GM12891 (cell line): ENCODE results near the gene LIG1.

ENCODE experiments used
- DNase-seq: peaks from one replicate; pipeline ENCODE4 v3.0.0; 2011; ENCODE audit warnings: low spot score; ENCODE audit not compliant: insufficient read length
- FAIRE-seq: peaks from 2 replicates; lab custom pipeline; 2011; peaks lifted over from hg19 to GRCh38; lab: Jason Lieb, UNC
- PAX5 ChIP-seq: IDR thresholded peaks from 2 replicates; pipeline ENCODE4 v1.6.1; 2011; ENCODE audit warnings: low read length, moderate library complexity, mild to moderate bottlenecking; ENCODE audit not compliant: insufficient read depth, severe bottlenecking
- POLR2A ChIP-seq: IDR thresholded peaks from 2 replicates; pipeline ENCODE4 v1.6.1; 2011; ENCODE audit warnings: low read depth, low read length, control low read depth
- POLR2AphosphoS5 ChIP-seq: IDR thresholded peaks from 2 replicates; pipeline ENCODE4 v1.6.1; 2011; ENCODE audit warnings: low read depth, low read length, control low read depth
- POU2F2 ChIP-seq: IDR thresholded peaks from 2 replicates; pipeline ENCODE4 v1.6.1; 2011; ENCODE audit warnings: low read depth, mild to moderate bottlenecking, control low read depth, low read length, moderate library complexity
- SPI1 ChIP-seq: IDR thresholded peaks from 2 replicates; pipeline ENCODE4 v1.6.1; 2011; ENCODE audit warnings: low read depth, low read length, control low read depth
- TAF1 ChIP-seq: IDR thresholded peaks from 2 replicates; pipeline ENCODE4 v1.6.1; 2011; ENCODE audit warnings: low read depth, low read length, control low read depth

LIG1 gene

DNA sequence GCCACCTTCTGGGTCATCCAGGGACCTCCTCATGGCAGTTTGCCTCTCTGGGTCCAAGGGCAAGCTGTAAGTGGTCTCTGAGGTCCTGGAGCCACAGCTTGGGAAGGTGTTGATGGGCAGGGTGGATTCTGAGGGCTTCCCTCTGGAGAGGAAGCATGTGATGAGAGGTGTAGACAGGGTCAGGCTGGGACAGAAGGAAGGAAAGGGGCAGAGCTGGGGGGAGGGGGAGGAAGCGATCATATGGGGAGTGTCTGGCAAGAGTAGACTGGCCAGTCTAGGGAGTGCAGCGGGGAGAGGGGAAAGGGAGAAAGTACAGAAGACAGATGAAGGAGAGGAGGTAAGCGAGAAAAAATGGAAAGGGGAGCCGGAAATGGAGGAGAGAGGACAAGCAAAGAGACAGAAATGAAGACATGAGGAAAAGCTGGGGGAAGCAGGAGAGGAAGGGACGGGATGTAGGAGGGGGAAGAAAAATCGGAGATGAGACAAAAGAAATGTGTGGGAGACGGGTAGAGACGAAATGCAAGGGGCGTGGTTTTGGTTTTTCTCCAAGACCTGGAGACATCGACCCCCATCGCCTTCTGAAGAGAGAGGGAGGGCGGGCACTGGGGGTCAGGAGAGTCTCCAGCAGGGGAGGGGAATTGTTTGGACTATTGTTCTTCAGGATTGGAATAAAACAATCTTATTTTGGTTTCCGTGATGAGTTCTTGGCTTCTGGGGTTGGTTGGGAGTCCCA is 27.0 kb upstream of the LIG1 start:
- no peak for DNase-seq
- no peak for TF ChIP-seq SPI1
- TF ChIP-seq POLR2AphosphoS5 = no peak
- TF ChIP-seq POU2F2 = no peak
- no peak for TF ChIP-seq POLR2A
- no peak for TF ChIP-seq PAX5
- TF ChIP-seq TAF1 = no peak
- FAIRE-seq = no peak

DNA sequence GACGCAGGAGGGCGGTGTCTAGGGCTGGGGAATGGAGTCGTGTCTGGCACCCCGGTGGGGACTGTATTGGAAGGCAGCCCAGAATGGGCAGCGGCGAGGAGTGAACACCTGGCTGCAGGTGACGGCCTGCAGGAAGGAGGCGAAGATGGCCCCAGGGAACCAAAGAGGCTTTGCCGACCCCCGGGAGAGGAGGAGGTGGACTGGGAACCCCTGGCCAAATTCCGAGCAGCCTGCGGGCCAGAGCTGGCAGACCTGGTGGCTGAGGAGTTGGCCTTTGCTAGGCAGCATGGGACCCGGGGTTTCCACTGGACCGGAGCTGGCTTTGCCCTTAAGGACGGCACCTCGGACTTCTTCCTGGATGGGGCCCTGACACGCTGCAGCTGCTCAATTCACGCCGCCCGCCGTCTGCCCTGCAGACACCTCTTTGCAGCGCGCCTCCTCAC is 26.2 kb upstream of the LIG1 start:
- no peak for TF ChIP-seq TAF1
- TF ChIP-seq PAX5 = no peak
- no peak for TF ChIP-seq POLR2AphosphoS5
- no peak for TF ChIP-seq POLR2A
- no peak for TF ChIP-seq POU2F2
- no peak for TF ChIP-seq SPI1
- no peak for DNase-seq
- FAIRE-seq = no peak

DNA sequence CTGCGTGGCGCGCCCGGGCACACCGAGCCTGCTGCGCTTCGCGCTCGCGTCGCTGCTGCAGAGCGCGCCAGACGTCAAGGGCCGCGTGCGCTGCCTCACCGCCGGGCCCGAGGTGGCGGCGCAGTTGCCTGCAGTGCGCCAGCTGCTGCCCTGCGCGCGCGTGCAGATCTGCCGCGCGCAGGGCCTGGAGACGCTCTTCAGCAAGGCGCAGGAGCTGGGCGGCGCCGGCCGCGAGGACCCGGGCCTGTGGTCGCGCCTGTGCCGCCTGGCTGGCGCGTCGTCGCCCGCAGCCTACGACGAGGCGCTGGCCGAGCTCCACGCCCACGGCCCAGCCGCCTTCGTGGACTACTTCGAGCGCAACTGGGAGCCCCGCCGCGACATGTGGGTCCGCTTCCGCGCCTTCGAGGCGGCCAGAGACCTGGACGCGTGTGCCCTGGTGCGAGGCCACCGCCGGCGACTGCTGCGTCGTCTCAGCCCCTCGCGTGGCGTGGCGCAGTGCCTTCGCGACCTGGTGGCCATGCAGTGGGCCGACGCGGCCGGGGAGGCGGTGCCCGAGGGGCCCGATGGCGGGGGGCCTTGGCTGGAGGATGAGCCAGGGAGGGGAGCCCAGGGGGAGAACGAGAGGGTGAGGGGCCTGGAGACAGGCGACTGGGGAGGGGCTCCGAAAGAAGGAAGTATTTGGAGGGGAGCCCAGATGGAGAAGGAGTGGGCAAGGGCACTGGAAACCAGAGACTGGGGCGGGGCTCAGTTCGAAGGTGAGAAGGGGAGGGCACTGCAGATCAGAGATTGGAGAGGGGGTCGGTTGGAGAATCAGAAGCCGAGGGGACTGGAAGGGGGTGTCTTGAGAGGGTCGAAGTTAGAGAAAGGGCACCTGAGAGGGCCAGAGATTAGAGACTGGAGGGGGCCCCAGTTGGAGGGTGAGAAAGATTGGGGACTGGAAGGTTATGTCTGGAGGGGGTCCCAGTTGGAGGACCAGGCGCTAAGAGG is 25.0 kb upstream of the LIG1 start:
- TF ChIP-seq POLR2A (no peak), POU2F2 (no peak), POLR2AphosphoS5 (no peak), TAF1 (no peak), SPI1 (no peak), PAX5 (no peak)
- FAIRE-seq = no peak
- no peak for DNase-seq

- FAIRE-seq (no peak), DNase-seq (no peak)
- TF ChIP-seq POU2F2 (peak; percentile 64; the same call in 1 of the 2 replicates), POLR2AphosphoS5 (no peak)
These were observed 24.1 kb upstream of the LIG1 start for GRCh38 chr19:48194041-48194843.

- DNase-seq = no peak
- no peak for FAIRE-seq
- no peak for TF ChIP-seq POU2F2
These were observed 22.6 kb upstream of the LIG1 start for GRCh38 chr19:48192750-48193149.

- TF ChIP-seq POLR2AphosphoS5 (no peak), POU2F2 (no peak), SPI1 (no peak), POLR2A (no peak), PAX5 (no peak), TAF1 (no peak)
- FAIRE-seq = no peak
- no peak for DNase-seq
These were observed 20.7 kb upstream of the LIG1 start for GRCh38 chr19:48190885-48191284.

DNA sequence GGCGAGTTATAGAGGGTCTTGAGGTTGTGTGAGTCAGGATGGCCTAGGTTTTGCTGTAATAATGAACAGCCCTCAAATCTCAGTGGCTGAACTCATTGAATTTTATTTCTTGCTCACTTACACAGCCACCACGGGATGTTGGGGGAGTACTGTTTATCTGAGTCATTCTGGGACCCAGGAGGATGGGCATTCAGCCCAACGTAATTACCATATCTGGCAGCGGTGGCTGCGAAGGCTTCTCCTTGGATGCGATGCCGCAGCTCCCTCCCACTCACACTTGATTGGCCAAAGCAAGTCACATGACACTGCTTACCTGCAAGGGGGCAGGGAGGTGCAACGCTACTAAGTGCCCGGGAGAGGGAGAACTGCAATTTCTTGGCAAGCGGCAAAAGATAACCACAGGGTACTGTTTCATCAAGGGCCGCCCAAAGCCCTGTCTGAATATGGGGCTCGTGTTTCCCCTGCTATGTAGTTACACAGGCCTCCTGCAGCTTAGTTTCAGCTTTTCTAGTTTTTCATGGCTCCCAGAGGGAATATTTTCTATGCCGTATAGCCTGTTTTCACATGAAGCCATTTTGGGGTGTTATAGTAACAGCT is 20.2 kb upstream of the LIG1 start:
- DNase-seq (no peak), FAIRE-seq (peak; percentile 75)
- no peak for TF ChIP-seq SPI1

DNA sequence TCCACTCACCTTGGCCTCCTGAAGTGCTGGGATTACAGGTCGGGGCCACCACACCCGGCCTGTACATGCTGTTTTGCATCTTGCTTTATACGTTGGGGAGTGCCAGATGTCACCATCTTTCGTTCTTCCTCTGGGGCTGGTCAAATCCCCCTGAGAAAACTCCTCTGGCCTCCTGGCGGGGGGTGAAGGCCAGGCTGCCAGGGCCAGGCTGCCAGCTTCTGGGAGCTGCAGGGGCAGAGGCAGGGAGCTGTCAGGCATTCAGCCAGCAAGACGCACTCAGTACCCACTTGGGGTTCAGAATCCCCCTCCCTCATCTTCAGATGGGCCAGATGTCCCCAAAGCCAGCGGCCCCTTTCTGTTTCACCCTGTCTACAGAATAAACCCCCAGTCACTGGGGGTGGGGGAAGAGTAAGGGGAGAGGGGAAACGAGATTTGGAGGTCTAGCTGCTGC is 16.4 kb upstream of the LIG1 start:
- DNase-seq = no peak
- TF ChIP-seq TAF1 = no peak
- TF ChIP-seq POU2F2 = no peak
- no peak for TF ChIP-seq PAX5
- no peak for TF ChIP-seq POLR2AphosphoS5
- TF ChIP-seq SPI1 = no peak
- TF ChIP-seq POLR2A = no peak
- FAIRE-seq = peak; percentile 64

DNA sequence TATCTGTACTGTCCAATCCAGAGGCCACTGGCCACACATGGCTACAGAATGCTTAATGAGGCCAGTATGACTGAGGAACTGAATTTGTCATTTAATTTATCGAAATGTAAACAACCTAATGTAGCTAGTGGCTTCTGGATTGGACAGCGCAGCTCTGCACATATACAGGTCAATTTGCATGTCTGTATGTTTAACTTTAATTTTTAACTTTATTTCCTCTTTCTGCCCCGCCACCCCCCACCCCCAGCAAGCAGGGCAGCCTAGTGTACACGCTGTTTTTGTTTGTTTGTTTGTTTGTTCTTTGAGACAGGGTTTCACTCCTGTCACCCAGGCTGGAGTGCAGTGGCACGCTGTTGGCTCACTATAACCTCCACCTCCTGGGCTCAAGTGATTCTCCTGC is 15.9 kb upstream of the LIG1 start:
- DNase-seq (no peak), FAIRE-seq (no peak)
- TF ChIP-seq POLR2A (no peak), POU2F2 (no peak), POLR2AphosphoS5 (no peak), SPI1 (no peak), PAX5 (no peak), TAF1 (no peak)
